ENCODE results near the gene IVD.

DNA sequence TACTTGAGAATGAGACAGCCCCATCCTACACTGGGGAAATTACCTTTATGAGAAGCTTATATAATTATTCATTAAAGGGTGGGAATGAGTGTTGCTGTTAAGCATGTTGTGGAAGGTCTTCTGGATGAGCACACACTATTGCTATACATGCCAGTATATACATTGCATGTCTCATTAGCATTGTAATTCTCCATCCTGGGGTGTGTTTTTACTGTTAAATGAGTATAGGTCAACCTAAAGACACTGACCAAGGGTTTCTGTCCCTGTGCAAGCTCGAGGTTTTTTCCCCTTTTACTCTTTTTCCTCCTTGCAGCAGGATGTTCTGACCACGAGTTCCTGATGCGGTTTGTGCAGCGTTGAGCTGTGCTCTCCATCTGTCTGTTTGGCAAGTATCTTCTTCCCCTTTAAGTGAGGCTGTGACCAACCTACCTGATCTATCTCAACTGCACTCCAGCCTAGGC lies 7.2 kb upstream of the IVD start:
- TF ChIP-seq, protein P1, sequence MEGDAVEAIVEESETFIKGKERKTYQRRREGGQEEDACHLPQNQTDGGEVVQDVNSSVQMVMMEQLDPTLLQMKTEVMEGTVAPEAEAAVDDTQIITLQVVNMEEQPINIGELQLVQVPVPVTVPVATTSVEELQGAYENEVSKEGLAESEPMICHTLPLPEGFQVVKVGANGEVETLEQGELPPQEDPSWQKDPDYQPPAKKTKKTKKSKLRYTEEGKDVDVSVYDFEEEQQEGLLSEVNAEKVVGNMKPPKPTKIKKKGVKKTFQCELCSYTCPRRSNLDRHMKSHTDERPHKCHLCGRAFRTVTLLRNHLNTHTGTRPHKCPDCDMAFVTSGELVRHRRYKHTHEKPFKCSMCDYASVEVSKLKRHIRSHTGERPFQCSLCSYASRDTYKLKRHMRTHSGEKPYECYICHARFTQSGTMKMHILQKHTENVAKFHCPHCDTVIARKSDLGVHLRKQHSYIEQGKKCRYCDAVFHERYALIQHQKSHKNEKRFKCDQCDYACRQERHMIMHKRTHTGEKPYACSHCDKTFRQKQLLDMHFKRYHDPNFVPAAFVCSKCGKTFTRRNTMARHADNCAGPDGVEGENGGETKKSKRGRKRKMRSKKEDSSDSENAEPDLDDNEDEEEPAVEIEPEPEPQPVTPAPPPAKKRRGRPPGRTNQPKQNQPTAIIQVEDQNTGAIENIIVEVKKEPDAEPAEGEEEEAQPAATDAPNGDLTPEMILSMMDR (conservative IDR thresholded peaks at IDR 0.05; ENCODE audit: low read length): no peak
- TF ChIP-seq EZH2phosphoT487 (IDR thresholded peaks at IDR 0.05; ENCODE audit: borderline replicate concordance): no peak
